Inferior parietal cortex (tissue), 1 donor: ENCODE measurements around the gene FXYD4.
"Not testable (repeated sequence)": the region's sequence is repeated elsewhere in the genome, so short reads cannot be mapped to it uniquely, and the experiment has no call there.

Experiments used
- DNase-seq: peaks from one replicate; pipeline ENCODE4 v3.0.0-alpha.2; 2016; ENCODE audit errors: extremely low spot score

FXYD4 gene

GRCh38 chr10:43417950-43418768, 46.7 kb downstream of the FXYD4 start:
- DNase-seq = peak; percentile 72

DNA sequence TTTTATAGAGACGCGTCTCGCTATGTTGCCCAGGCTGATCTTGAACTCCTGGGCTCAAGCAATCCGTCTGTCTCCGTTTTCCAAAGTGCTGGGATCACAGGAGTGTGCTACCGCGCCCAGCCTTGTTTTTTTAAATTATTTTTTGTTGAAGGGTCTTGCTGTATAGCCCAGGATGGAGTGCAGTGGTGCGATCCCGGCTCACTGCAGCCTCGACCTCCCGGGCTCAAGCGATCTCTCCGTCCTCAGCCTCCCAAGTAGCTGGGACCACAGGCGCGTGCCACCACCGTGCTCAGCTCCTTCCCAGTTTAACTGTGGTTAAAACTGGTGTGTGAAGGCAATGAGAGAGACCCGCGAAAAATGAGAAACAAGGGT, 48.5 kb downstream of the FXYD4 start:
- no peak for DNase-seq

GRCh38 chr10:43420369-43421200, 49.1 kb downstream of the FXYD4 start:
- DNase-seq = peak; percentile 78

DNA sequence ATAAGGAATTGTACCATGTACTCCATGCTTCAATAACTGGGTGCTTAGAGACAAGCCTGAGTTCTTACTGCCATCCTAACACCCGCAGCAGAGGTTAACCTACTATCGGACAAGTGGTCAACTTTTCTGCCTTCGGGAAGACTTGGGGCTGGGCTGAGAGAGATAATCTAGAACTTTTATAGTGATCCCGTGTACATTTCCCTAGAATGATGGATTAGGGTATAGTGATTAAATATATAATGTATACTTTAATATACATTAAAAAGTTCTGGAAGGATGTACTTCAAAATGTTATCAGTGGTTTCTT, 49.7 kb downstream of the FXYD4 start:
- no peak for DNase-seq

- DNase-seq = no peak
Observed at GRCh38 chr10:43421519-43421918, 50.1 kb downstream of the FXYD4 start.

- DNase-seq = not testable (repeated sequence)
Observed at GRCh38 chr10:43421944-43422343, 50.5 kb downstream of the FXYD4 start.

GRCh38 chr10:43424416-43424815, 53.0 kb downstream of the FXYD4 start:
- DNase-seq = no peak
